OCI-LY1 (cell line): Measurements from ENCODE around the gene WRNIP1.

Experiments
- H2AFZ ChIP-seq: fragments of 200-600 bp; sonication (generic), shearing (Covaris generic); 2 replicates; pipeline ENCODE4 v1.6.0; 2014; ENCODE audit warnings: antibody characterized with exemption, mild to moderate bottlenecking, low read length
- H3F3A ChIP-seq: fragments of 200-600 bp; sonication (generic), shearing (Covaris generic); 2 replicates; pipeline ENCODE4 v1.6.0; 2014; ENCODE audit warnings: mild to moderate bottlenecking, antibody characterized with exemption, low read length, moderate library complexity; ENCODE audit not compliant: insufficient read depth
- H3K27ac ChIP-seq: fragments of 200-600 bp; sonication (generic); 2 replicates; pipeline ENCODE4 v1.5.1; 2014; ENCODE audit warnings: low read length, mixed run types, mild to moderate bottlenecking, low read depth; ENCODE audit not compliant: poor library complexity, severe bottlenecking
- H3K27me3 ChIP-seq: fragments of 200-600 bp; sonication (generic); 2 replicates; pipeline ENCODE4 v1.6.0; 2014; ENCODE audit warnings: antibody characterized with exemption, mild to moderate bottlenecking, low read length, moderate library complexity; ENCODE audit not compliant: insufficient read depth
- H3K36me3 ChIP-seq: fragments of 200-600 bp; sonication (generic); 2 replicates; pipeline ENCODE4 v1.6.1; 2014; ENCODE audit warnings: mild to moderate bottlenecking, antibody characterized with exemption, low read length, moderate library complexity, mixed read lengths; ENCODE audit not compliant: insufficient read depth
- H3K4me1 ChIP-seq: fragments of 200-600 bp; sonication (generic); 2 replicates; pipeline ENCODE4 v1.5.1; 2014; ENCODE audit warnings: mild to moderate bottlenecking, low read length, moderate library complexity; ENCODE audit not compliant: insufficient read depth, severe bottlenecking
- H3K4me2 ChIP-seq: fragments of 200-600 bp; sonication (generic), shearing (Covaris generic); 2 replicates; pipeline ENCODE4 v1.6.1; 2014; ENCODE audit warnings: low read length
- H3K4me3 ChIP-seq: fragments of 200-600 bp; sonication (generic); 2 replicates; pipeline ENCODE4 v1.5.1; 2014; ENCODE audit warnings: low read length, low read depth, mild to moderate bottlenecking, mixed read lengths; ENCODE audit not compliant: poor library complexity, severe bottlenecking
- H3K79me2 ChIP-seq: fragments of 200-600 bp; shearing (Covaris generic); 2 replicates; pipeline ENCODE4 v1.6.1; 2016; ENCODE audit warnings: mixed run types, low read length, mixed read lengths; ENCODE audit not compliant: insufficient read depth
- H3K9ac ChIP-seq: fragments of 200-600 bp; sonication (generic), shearing (Covaris generic); 2 replicates; pipeline ENCODE4 v1.6.1; 2014; ENCODE audit warnings: mild to moderate bottlenecking, low read length, mixed read lengths
- H3K9me2 ChIP-seq: fragments of 200-600 bp; sonication (generic), shearing (Covaris generic); 2 replicates; pipeline ENCODE4 v1.6.1; 2014; ENCODE audit warnings: low read depth, mild to moderate bottlenecking, low read length, mixed read lengths
- H3K9me3 ChIP-seq: fragments of 200-600 bp; shearing (Covaris generic); 2 replicates; pipeline ENCODE4 v1.6.1; 2014; ENCODE audit warnings: low read length, mixed read lengths
- H4K20me1 ChIP-seq: fragments of 200-600 bp; sonication (generic), shearing (Covaris generic); 2 replicates; pipeline ENCODE4 v1.6.0; 2016; ENCODE audit warnings: mild to moderate bottlenecking, low read length; ENCODE audit not compliant: insufficient read depth
- CTCF ChIP-seq: fragments of 200-600 bp; sonication (generic), shearing (Covaris generic); IDR thresholded peaks from 2 replicates; pipeline ENCODE4 v1.5.1; 2017; ENCODE audit warnings: mild to moderate bottlenecking, antibody characterized with exemption, low read length, moderate library complexity, mixed read lengths
- EZH2 ChIP-seq: fragments of 200-600 bp; sonication (generic), shearing (Covaris generic); IDR thresholded peaks from 2 replicates; pipeline ENCODE4 v1.8.0; 2017; ENCODE audit warnings: borderline replicate concordance, mixed run types, mild to moderate bottlenecking, antibody characterized with exemption, low read length, moderate library complexity, mixed read lengths

The WRNIP1 gene

DNA sequence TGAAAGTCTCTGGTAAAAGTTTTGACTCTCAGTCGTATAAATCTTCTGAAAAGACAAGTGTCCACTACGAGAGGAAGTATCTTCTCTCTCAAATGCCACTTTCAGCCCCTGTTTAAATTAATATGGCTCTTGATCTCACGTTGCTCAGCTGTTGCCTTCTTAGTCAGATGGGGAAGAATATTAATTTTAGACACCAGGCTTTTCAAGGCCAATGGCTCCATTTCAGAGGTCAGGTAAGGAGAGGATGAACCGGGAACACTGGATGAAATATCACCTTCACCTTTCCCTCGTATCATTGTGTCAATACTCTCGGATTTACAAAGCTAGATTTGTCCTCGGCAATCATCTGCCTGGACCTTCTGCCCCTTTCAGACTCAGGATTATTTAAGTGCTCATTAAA is 14.4 kb upstream of the WRNIP1 start, which contains the start of gene MYLK4:
MYLK4 (minus strand) TSS at position 91 of the 400 bp plus-strand sequence. CDS start 1,628 bp downstream, outside the sequence.
- H2AFZ ChIP-seq: no peak within 1 kb of the TSS
- no peaks in the 10 kb centered on the region for H3K9me3 ChIP-seq
- no peaks in the 10 kb centered on the region for H3K27me3 ChIP-seq
- H3K9ac ChIP-seq: no peak within 1 kb of the TSS
- H4K20me1 ChIP-seq: no peaks in the 10 kb centered on the region
- no peaks in the 10 kb centered on the region for H3K36me3 ChIP-seq
- no peak within 1 kb of the TSS for H3K27ac ChIP-seq
- no peak for TF ChIP-seq CTCF
- TF ChIP-seq EZH2: no peak
- H3K4me3 ChIP-seq: no peak within 1 kb of the TSS
- no peaks in the 10 kb centered on the region for H3K4me1 ChIP-seq
- H3K9me2 ChIP-seq: no peaks in the 10 kb centered on the region
- no peaks in the 10 kb centered on the region for H3K79me2 ChIP-seq
- H3K4me2 ChIP-seq: peak within 1 kb of the TSS; percentile 18; the same call in 1 of the 2 replicates
- H3F3A ChIP-seq: no peaks in the 10 kb centered on the region

DNA sequence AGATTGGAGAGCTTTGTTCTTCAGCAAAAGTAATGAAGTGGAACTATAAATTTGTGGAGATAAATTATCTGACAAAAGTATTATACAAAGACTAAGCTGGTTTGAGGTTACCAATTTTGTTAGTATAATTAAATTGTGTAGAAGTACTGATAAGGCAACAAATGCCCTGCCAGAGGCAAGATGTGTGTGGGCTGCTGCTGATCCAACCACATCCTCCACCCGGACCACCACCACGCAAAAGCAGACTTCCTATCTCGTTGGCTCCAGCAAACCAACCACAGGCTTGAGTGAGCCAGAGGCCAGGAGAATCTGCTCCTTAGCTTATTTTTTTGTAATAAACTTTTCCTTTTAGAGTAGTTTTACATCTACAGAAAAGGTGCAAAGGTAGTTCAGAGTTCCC is 13.3 kb upstream of the WRNIP1 start:
- H3F3A ChIP-seq: no peaks in the 10 kb centered on the region
- no peaks in the 10 kb centered on the region for H3K9me3 ChIP-seq
- H3K27ac ChIP-seq: no peak overlapping the region
- no peak overlapping the region for H3K9ac ChIP-seq
- H3K4me3 ChIP-seq: no peak overlapping the region
- H3K9me2 ChIP-seq: no peaks in the 10 kb centered on the region
- no peaks in the 10 kb centered on the region for H3K79me2 ChIP-seq
- H3K27me3 ChIP-seq: no peaks in the 10 kb centered on the region
- no peak overlapping the region for H3K4me2 ChIP-seq
- no peak overlapping the region for H2AFZ ChIP-seq
- H4K20me1 ChIP-seq: no peaks in the 10 kb centered on the region
- no peaks in the 10 kb centered on the region for H3K4me1 ChIP-seq
- no peak for TF ChIP-seq CTCF
- no peak for TF ChIP-seq EZH2
- no peaks in the 10 kb centered on the region for H3K36me3 ChIP-seq

DNA sequence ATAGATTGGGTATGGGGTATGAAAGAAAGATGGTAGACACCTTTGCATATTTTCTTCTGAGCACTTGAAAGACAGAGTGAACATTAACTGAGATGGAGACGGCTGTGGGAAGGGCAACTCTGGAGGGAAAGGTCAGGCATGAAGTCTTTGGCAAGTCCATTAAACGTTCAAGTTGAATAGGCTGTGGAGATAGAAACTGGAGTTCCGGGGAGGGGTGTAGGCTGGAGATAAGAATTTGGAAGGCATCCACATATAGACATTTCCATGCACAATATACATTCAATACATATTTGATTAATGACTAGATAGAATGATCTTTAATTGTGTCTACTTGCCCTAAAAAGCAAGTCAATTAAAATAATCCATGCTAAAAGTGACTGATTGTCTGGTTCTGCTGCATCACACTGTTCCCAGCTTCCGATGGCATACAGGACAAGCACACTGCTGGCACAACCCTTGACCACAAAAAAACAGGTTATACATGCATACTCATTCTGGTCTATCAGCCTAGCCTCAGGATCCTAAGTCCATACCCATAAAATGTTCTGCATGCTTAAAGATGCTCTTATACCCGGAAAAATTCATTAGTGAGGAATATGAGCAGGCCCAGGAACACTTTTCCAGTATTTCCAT is 12.6 kb upstream of the WRNIP1 start:
- H3K4me1 ChIP-seq: no peaks in the 10 kb centered on the region
- H3K9me3 ChIP-seq: no peaks in the 10 kb centered on the region
- TF ChIP-seq EZH2: no peak
- TF ChIP-seq CTCF: no peak

More for the DNA sequence above, 12.6 kb upstream of the WRNIP1 start:
- Histone ChIP-seq H3K9me2 (no peaks in the 10 kb centered on the region), H4K20me1 (no peaks in the 10 kb centered on the region), H3K4me3 (no peak overlapping the region), H3F3A (no peaks in the 10 kb centered on the region), H3K27ac (no peak overlapping the region), H3K27me3 (no peaks in the 10 kb centered on the region), H3K79me2 (no peaks in the 10 kb centered on the region), H3K36me3 (no peaks in the 10 kb centered on the region), H2AFZ (no peak overlapping the region), H3K4me2 (no peak overlapping the region), H3K9ac (no peak overlapping the region)
